ENCODE measurements around the gene EPHA7.

EPHA7 gene

GRCh38 chr6:93319304-93319703 lies 100.1 kb downstream of the EPHA7 start:
- no peak for DNase-seq

GRCh38 chr6:93318121-93318520 lies 101.2 kb downstream of the EPHA7 start:
- no peak for DNase-seq

- no peak for DNase-seq
Observed at GRCh38 chr6:93317592-93317991, 101.8 kb downstream of the EPHA7 start.

GRCh38 chr6:93307505-93308409 lies 111.6 kb downstream of the EPHA7 start:
- no peak for DNase-seq

GRCh38 chr6:93305088-93305487 lies 114.3 kb downstream of the EPHA7 start:
- no peak for DNase-seq

- no peak for DNase-seq
Observed at GRCh38 chr6:93304505-93304904, 114.9 kb downstream of the EPHA7 start.

GRCh38 chr6:93300661-93301060 lies 118.7 kb downstream of the EPHA7 start:
- no peak for DNase-seq

- no peak for DNase-seq
Observed at GRCh38 chr6:93299622-93300021, 119.7 kb downstream of the EPHA7 start.

GRCh38 chr6:93295631-93296030 lies 123.7 kb downstream of the EPHA7 start:
- no peak for DNase-seq

- DNase-seq = no peak
Observed at GRCh38 chr6:93294879-93295278, 124.5 kb downstream of the EPHA7 start.

GRCh38 chr6:93293872-93294271 lies 125.5 kb downstream of the EPHA7 start:
- no peak for DNase-seq

GRCh38 chr6:93293460-93293859 lies 125.9 kb downstream of the EPHA7 start:
- DNase-seq = no peak

- DNase-seq = no peak
Observed at GRCh38 chr6:93282521-93283031, 136.8 kb downstream of the EPHA7 start.

GRCh38 chr6:93278241-93278640 lies 141.1 kb downstream of the EPHA7 start:
- no peak for DNase-seq

- DNase-seq = no peak
Observed at GRCh38 chr6:93272896-93273295, 146.5 kb downstream of the EPHA7 start.

- DNase-seq = no peak
Observed at GRCh38 chr6:93272211-93272610, 147.1 kb downstream of the EPHA7 start.

- DNase-seq = no peak
Observed at GRCh38 chr6:93266116-93266817, 153.1 kb downstream of the EPHA7 start.

- no peak for DNase-seq
Observed at GRCh38 chr6:93260881-93261280, 158.5 kb downstream of the EPHA7 start.

GRCh38 chr6:93259332-93259731 lies 160.0 kb downstream of the EPHA7 start:
- no peak for DNase-seq

GRCh38 chr6:93252930-93253329 lies 166.4 kb downstream of the EPHA7 start:
- DNase-seq = no peak

- no peak for DNase-seq
Observed at GRCh38 chr6:93248631-93249030, 170.7 kb downstream of the EPHA7 start.

GRCh38 chr6:93243231-93243778 lies 176.1 kb downstream of the EPHA7 start:
- DNase-seq = no peak

GRCh38 chr6:93242049-93242448 lies 177.3 kb downstream of the EPHA7 start:
- no peak for DNase-seq

GRCh38 chr6:93238632-93239031 lies 180.7 kb downstream of the EPHA7 start:
- no peak for DNase-seq
